ENCODE measurements around the gene PKN1.

- TF ChIP-seq ARNTL (CRISPR knock-in tag; IDR thresholded peaks at IDR 0.05; ENCODE audit: borderline replicate concordance, low read depth) (no peak), CSRNP3 (CRISPR knock-in tag; IDR thresholded peaks at IDR 0.05) (no peak), SNAI2 (CRISPR knock-in tag; IDR thresholded peaks at IDR 0.05) (no peak), PATZ1 (CRISPR knock-in tag; IDR thresholded peaks at IDR 0.05; ENCODE audit: borderline replicate concordance) (no peak), BACH2 (CRISPR knock-in tag; IDR thresholded peaks at IDR 0.05; ENCODE audit: borderline replicate concordance) (no peak), CREB5 (CRISPR knock-in tag; IDR thresholded peaks at IDR 0.05; ENCODE audit: low read depth) (no peak), ZFP3 (CRISPR knock-in tag; IDR thresholded peaks at IDR 0.05) (no peak), ZFP30 (CRISPR knock-in tag; IDR thresholded peaks at IDR 0.05) (no peak), ZNF565 (CRISPR knock-in tag; conservative IDR thresholded peaks at IDR 0.05; ENCODE audit: low read depth) (no peak), ZNF8 (CRISPR knock-in tag; IDR thresholded peaks at IDR 0.05) (no peak), TCF4 (CRISPR knock-in tag; IDR thresholded peaks at IDR 0.05; ENCODE audit: borderline replicate concordance) (no peak), ZC3H10 (CRISPR knock-in tag; IDR thresholded peaks at IDR 0.05) (no peak), OSR1 (CRISPR knock-in tag; IDR thresholded peaks at IDR 0.05) (no peak), ISL1 (CRISPR knock-in tag; IDR thresholded peaks at IDR 0.05) (no peak)
Measured at GRCh38 chr19:14440049-14440448, 6.9 kb downstream of the PKN1 start.
